ENCODE measurements around the gene CALCA. TPM values are rescaled to one million over a fixed set of nuclear protein-coding genes. Genes with fewer than 3 reads are reported as not detected.
"Not testable (repeated sequence)": the region's sequence is repeated elsewhere in the genome, so short reads cannot be mapped to it uniquely, and the experiment has no call there.

CALCA gene, protein sequence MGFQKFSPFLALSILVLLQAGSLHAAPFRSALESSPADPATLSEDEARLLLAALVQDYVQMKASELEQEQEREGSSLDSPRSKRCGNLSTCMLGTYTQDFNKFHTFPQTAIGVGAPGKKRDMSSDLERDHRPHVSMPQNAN
- polyA plus RNA-seq (2013, experiment 1 of 2; ENCODE audit: insufficient read length): not detected
- polyA plus RNA-seq (2013, experiment 2 of 2; ENCODE audit: insufficient read length): not detected

DNA sequence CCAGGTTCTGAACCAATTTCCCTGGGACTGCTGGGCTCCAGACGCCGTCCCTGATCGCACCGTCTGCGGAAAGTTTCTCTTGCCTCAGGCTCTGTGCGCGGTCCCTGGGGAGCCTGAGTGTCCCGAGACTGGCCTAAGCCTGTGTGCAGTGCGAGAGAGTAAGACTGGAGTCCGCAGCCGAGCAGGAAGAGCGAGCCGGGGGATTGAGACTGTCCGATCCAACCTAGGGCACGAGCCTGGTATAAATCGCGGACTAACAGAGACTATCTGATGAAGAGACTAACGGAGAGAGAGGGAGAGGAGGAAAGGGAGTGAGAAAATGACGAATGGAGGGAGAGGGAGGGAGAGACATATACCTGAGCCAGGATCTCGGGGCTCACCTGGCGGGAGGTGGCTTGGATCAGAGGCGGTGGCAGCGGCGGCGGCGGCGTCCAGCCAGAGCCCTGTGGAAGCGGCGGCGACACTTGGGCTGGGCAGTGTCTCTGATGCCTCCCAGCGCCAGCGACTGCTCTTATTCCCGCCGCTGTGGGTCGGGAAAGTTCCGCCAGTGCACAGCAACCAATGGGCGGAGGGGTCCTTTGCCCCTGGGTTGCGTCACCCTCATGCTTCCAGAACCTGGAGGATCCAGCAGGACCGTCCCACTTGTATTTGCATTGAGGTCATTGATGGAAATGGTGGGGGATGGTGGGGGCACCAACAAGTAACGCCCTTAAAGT lies at the start of gene CALCA:
CALCA (minus strand) TSS at position 487 of the 716 bp plus-strand sequence. CDS start 1,159 bp downstream, outside the sequence.
- DNase-seq: no peak

DNA sequence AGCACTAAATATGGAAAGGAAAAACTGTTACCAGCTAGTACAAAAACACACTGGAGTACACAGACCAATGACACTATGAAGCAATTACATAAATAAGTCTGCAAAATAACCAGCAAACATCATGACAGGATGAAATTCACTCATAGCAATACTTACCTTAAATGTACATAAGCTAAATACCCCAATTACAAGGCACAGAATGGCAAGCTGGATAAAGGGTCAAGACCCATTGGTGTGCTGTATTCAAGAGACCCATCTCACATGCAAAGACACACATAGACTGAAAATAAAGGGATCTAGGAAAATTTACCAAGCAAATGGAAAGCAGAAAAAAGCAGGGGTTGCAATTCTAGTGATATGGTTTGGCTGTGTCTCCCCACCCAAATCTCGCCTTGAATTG lies 44.0 kb upstream of the CALCA start:
- DNase-seq: no peak

DNA sequence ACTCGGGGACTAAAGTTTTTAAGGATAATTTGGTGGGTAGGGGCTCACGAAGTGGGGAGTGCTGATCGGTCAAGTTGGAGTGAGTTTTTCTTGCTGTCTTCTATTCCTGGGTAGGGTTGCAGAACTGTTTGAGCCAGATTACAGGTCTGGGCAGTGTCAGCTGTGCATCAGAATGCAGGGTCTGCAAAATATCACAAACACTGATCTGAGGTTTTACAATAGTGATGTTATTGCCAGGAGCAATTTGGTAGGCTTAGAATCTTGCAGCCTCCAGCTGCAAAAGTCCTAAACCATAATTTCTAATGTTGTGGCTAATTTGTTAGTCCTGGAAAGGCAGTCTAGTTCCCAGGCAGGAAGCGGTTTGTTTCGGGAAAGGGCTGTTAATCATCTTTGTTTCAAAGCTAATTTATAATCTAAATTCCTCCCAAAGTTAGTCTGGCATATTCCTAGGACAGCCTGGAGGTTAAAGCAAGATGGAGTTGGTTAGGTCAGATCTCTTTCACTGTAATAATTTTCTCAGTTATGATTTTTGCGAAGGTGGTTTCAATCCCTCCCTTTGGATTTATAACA lies 39.7 kb upstream of the CALCA start:
- no peak for DNase-seq

DNA sequence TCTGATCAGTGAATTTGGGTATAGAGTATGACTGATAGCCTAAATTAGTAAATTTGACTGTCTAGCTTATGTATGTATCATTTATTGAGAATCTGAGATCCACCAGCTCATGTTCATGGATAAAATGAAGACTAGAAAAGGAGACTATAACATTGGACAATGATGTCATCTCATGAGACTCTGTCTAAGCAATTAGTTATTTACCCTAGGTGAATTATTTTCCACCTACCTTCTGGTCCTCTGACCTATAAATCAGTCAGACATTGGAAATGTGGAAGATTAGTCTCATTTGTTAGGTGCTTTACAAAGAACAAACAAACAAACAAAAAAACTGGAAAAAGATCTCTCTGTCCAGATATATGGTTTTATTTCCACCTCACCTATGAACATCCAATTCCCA lies 38.7 kb upstream of the CALCA start:
- DNase-seq: no peak

DNA sequence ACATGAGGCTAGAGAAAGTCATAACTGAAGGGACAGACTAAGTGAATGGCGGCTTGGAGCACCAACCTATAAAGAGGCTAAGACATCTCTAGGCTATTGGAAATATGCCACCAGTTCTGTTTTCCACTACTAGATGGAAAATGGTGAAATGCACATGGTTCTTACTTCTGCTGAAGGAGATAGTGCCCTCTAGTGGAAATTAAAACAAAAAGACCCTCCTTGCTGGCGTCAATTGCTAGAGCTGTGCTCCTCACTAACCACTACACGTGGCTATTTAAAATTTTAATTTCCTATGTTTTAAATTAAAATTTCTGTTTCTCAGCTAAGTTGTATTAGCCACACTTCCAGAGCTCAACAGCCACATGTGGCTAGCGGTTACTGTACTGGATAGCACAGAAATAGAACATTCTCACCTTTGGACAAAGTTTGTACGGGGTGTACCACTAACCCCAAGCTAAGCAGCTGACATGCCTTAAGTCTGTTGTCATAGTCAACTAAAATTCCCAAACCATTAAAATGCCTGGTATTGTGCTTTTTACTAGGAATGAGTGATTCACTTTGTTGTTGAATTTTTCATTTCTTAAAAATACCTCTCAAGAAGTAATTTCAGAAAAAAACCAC lies 34.1 kb upstream of the CALCA start:
- peak; percentile 33 for DNase-seq

DNA sequence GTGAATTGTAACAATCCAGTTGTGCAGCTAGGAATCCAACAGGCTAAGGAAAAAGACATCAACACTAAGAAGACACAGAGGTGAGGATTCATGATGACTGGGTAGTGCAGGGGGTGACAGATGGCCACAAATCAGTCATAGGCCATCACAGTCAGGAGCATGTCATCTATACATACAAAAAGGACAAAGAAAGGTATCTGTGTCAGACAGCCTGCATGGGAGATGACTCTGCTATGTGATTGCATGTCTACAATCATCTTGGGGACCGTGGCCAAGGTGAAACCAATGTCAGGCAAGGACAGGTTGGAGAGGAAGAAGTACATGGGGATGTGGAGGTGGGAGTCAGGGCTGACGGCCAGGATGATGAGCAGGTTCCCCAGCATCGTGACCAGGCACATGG lies 16.0 kb upstream of the CALCA start:
- not testable (repeated sequence) for DNase-seq

DNA sequence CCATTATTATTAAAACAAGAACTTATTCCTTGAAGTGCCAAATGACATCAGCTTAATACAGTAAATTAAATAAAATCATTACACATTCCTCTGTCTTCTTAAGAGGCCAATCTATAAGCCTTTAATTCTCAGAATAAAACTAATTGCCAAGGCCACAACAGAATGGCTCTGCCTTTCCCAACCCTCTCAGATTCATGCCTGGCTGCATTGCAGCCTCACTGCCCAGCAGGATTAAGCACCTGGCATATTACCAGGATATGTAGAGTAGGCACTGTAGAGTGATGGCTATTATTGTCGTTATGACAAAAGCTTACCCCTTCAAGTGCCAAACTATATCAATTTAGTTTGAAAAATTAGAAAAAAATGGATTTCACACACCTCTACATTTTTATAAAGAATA lies 9.4 kb upstream of the CALCA start:
- no peak for DNase-seq

DNA sequence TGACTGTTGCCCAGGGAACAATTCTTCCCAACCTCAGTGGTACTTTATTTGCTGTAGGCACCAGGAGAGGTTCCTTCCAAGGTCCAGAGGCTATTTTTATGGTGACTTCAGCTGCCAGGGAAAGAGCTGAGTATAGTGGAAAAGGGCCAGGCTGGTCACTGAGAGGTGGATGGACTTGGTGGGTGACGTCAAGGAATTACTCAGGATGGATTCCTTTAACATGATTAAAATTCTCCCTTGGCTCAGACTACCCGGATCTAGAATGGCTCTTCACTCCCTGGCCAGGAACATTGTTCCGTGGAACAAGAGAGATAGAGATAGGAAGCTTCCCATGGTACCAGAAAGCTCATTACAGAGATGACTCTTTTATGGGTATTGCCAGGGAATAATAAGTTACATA lies 8.7 kb upstream of the CALCA start:
- no peak for DNase-seq

DNA sequence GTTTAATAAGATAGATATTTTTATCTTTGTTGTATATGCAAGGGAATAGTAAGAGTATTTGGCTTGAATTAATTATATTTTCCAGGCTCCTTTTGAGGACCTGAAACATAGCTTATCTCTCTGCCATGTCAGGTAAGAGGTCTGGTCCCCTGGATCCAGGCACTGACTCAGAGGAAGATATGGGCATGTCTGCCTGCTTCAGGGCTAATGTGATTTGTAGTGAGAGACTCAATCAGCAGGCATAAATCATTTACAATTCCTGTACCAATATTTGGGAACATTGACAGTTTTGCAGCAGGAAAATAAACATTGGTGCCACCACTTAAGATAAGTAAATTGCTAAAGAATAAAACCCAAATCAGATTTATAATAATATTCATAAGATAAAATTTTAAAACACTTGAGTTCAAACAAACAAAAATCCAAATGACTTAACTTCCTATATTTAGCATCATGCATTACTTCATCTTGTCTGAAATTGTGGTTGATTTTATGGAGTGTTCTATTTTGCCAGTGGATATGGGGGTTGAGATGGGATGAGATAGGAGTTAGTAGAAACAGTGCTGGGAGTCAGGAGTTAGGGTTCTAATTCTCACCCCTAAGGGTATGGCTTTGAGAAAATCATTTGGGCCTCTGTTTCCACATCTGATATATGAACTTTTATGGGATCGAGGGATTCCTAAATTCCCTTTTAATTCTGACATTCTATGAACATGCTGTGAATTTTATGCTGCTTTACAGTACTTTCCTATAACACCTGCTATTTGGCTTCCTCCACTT lies 5.1 kb upstream of the CALCA start:
- DNase-seq: no peak

DNA sequence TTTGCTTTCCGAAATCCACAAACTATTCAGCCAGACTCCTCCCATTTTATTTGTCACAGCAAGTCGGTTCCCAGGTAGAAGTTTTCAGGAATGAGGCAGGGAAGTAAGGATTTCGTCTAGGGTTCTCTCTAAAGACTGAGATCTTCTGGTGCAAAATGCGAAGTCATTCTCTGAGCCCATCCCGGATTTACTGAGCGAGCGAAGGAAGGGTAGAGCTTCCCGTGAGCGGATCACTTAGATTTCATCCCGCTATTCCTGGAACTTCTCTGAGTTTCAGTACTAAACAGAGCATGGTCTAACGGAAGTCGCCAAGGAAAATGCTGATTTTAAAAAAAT lies 3.1 kb upstream of the CALCA start:
- no peak for DNase-seq

DNA sequence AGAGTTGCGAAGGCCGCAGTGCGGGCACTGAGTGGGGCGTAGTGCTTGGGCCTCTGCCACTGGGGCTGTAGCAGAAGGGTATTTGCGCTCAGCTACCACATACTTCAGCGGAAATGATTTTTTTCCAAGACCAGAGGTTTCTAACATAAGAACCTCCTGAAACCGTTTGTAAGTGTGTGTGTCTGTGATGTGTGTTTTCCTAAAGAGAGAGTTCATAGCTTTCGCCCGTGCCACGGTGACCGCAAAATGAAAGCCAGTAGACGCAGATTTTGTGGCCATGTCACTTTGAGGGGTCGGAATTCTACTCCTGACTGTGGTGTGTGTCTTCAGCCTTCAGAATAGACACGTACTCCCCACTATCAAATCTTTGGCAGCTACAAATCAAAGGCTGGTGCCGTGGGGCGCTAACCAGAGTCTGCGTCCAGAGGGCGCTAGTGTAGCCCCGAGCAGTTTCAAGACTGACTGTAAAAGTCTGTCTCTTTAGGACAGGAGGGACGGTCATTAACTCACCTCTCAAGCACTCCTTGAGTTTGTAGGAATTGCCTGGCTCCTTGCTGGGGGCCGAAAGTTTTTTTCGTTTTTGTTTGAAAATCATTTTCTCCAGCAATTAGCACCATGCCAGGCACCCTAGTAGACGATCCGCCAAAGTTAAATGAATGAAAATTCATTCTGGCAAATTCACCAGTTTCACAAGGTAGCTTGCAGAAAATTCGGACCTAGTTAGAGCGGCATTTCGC lies 2.5 kb upstream of the CALCA start:
- no peak for DNase-seq

DNA sequence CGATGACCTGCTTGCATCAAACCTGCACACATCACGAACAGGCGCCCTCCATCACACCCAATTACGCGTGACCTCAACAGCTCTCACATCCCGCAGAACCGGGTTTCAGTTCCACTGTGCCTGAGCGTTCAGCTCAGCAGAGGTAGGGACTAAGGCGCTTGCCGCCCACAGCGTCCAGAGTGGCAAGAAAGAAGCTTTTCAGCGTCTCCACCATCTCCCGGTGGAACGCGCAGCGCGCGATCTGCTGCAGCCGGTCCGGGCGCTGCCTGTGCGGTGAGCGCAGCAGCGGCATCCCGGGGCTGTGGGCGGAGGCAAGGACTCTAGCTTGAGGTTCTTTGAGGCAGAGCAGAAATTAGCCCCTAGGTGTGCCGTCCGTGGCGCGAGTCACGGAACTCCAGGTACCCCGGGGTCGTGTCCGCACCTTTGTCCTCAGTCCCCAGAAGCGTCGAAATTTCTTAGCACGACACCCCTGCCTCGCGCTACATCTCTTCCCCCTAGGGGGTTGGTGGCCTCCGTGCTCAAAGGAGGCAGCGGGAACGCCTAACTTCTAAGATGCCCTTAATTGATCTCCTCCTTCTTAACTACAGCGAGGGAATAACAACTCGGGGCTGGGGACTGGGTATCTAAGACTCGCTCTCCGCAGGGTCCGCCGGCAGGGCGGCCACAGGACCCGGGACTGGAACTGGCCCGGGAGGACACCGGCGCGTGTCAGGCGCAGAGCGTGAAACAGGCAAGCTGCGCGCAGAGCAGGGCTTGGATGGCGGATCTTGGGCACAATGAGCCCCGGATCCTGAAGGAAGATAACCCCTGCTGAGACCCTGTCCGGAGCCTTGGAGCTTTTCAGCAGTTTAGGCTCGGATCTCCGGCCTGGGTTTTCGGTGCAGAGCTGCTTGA lies 1.7 kb upstream of the CALCA start:
- DNase-seq: no peak

DNA sequence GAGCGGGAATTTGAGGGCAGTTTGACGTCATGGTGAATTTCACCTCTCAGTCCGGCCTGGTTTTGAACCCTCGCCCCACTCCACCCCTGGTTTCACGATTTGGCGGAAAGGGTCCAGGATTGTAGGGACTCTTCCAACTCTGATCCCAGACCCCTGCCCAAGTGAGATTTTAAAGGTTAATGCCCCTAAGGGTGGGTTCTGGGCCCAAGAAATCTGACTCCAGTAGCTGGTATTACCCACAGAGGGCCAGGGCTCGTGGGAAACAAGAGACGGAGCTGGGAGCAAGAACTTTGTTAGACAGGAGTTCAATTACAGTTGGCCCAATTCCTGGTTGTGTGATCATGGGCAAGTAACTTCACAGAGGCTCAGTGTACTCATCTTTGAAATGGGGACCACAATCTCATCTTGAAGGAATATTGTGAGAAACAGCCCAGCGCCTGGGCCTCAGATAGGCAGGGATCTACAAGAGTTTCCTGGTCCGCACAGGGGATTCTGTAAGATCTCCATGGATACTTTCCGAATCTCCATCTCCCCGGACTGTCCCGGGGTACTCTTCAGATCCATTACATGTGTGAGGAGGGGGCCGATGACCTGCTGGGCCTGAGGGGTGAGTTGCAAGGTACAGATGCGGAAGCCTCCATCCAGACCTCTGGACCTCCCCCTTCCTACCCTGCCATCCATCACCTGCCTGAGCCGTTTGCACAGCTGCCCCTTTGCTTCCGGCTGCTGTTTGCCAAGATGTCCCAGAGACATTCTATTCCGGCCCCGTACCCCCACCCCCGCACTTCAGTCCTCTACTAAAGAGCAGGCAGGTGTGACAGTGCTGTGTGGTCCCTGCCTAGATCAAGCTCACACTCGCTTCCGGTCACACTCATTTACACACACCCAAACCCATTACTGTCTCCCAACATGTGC lies 687 bp upstream of the CALCA start:
- no peak for DNase-seq

DNA sequence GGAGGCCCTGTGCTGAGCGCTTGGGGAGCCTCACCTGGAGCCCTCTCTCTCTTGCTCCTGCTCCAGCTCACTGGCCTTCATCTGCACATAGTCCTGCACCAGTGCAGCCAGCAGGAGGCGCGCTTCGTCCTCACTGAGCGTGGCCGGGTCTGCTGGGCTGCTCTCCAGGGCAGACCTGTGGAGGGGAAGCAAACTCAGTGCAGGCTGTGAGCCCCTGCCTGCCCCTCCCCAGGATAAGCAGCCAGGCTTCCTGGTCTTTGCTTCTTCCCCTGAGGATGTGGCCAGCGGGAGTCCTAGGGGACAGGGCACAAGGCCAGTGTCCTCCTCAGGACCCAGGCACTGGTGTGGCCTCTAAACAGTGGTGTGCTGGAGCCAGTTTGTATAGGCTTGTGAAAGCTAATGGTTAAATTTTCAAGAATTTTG lies 2.2 kb downstream of the CALCA start:
- DNase-seq: no peak

DNA sequence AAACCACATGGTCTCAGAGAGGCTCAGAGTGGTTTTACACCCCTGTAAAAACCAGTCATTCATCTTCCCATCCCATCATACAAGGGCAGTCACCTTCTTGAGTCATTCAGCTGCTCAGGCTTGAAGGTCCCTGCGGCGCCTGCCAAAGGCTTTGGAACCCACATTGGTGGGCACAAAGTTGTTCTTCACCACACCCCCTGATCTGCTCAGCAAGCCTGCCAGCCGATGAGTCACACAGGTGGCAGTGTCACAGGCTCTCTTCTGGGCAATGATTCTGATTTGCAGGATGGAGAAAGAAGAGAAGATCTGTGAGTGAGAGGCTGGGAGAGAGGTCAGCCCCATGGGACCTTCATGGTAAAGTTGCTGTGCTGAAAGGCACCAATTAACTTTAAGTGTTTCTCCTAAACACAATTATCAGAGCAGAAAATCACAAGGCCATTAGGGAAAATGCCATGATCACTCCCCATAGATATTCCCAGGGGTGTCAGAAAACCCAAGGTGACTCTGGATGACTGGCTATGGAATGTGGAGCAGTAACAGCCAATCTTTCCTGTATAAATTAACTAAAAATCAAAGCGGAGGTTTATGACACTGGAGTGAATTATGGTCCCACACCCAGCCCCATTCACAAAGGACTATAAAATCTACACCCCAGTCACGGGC lies 4.4 kb downstream of the CALCA start:
- no peak for DNase-seq

DNA sequence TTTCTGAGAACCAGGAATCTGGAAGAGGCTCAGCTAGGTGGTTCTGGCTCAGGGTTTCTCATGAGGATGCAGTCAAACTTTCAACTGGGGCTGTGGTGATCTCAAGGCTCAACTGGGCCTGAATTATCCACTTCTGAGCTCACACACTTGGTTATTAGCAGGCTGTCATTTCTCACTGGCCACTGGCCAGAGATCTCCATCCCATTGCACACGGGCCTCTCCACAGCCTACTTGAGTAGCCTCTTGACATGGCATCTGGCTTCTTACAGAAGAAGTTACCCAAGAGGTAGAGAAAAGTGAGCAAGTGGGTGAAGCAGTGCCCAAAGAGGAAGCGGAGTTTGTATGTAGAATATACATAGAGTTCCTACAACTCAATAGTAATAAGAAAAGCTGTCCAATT lies 16.0 kb downstream of the CALCA start:
- no peak for DNase-seq

DNA sequence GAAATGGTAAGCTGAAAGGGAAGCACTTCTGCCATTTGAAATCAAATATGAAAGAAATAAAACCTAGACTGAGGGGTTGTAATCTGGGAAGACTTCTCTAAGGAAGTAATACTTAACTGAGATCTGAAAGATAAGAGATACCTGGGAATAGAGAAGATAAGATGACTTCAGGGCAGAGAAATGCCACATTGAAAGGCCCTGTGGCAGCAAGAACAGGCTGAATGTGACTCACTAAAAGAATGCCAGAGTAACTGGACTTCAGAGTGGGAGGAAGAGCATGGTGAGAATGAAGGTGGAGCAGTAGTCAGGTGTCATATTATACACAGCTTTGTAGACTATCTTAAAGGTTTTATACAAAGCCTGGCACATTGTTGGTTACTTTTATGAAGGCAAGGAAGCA lies 17.6 kb downstream of the CALCA start:
- DNase-seq: no peak

DNA sequence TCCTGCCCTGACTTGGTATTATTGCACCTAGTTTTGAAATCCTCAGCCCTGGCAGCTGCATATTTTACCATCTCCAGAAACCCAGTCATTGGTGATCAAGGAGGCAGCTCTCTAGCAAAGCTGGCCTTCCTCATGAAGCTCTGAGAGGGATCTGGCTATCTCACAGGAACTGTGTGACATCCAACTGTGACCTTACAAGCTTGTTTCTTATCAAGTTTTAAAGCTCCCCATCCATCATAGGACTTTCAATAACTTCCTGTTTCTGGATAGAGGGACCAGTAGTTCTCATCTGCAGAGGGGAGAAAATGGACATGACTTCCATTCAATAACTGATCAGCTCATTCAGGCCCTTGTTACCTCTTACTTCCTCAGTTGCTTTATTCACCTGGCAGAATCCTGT lies 18.2 kb downstream of the CALCA start:
- no peak for DNase-seq

DNA sequence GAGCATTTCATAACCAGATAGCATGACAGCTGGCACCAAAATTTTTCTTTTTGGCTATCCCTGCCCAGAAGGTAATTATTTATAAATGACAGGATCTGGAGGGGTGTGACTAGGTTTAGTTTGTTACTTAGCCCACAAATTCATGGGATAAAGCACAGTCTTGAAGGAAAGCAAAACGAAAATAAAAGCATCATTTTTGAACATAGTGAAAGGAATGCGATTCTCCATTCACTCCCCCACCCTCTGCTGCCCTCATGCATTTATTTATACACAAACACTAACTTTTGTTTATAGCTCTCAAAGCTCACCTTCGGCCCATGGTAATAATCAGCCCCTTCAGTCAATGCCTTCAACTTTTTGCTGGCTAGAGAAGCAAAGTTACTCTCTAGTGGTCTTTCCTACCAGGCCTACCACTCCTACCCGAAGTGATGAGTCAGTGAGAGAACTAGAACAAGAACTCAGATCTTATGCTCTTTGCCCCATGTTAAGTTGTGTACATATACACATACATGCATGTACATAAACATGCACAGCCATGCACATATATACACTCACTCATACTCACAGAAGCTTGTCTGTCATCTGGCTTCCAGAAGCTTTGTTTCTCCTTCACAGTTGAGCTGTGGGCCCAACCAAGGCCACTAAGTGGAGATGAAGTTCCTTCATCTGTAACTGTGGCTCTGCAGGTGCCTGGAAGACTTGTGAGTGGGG lies 22.6 kb downstream of the CALCA start:
- DNase-seq: no peak

Data from fibroblast of skin of back (primary cell).